SIG-M5 (cell line): ENCODE results near the gene TERF2IP.

Experiments used
- DNase-seq: peaks from one replicate; lab custom pipeline; 2025; lab: John Stamatoyannopoulos, UW

Gene TERF2IP

DNA sequence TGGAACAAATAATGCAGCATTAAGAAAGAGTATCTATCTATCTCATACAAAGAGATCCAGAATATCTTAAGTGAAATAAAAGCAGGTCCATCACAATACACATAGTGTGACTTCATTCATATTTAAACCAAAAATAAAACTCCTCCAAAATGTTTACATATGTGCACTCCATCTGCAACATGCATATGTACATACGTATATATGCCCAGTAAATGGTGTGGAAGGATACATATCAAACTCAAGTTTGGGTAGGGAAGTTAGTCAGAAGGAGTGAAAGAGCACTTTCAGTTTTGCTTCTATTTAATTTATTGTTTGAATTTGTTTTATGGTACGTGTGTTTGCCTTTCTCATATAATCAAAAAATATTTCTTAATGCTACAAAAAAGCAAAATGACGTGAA lies 12.5 kb upstream of the TERF2IP start:
- DNase-seq = no peak

DNA sequence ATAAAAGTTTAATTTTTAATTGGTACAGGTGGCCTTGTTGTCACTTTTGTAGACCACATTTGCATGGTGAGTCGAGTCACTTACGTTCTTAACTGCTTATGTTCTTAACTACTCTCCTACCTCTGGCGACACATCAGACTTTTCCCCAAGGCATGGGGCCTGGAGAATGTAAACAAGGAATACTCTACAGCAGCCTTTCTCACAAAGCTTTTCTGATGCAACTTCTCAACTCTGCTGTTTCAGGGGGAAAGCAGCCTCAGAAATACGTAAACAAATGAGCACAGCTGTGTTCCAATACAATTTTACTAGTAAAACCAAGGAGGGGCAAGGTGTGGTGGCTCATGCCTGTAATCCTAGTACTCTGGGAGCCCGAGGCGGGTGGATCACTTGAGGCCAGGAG lies 7.0 kb upstream of the TERF2IP start:
- no peak for DNase-seq

DNA sequence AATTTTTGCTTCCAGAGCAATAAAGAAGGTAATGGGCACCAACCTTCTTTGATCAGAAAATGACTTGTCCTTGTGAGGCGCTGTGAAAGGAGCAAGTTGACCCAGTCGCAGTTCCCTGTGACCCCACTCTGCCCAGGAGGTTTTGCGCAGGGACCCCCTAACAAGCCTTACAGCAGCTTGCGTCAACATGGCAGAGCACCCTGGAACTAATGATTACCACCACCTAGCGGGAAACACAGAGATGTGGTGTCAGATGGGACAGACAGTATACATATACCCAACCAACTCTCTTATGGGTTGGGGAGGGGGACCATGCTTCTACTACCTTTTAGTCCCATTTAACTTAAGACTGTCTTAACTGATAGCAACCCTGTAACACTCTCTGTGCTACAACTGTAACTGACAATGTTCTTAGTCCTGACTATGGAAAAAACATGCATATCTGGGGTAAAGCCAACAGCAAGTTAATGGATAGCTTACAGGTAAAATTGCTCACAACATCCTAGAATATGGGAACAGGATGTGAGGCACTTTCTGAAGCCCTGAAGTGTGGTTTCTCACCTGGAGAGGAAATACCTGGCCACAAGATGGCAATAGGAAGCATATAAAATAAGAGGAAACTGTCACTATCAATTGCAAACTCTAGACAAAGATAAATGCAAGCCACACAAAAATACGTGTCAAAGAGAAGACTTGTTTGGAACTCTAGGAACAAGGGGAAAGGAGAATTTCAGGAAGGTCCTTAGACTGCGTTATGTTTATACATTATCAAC lies 3.1 kb upstream of the TERF2IP start:
- no peak for DNase-seq

DNA sequence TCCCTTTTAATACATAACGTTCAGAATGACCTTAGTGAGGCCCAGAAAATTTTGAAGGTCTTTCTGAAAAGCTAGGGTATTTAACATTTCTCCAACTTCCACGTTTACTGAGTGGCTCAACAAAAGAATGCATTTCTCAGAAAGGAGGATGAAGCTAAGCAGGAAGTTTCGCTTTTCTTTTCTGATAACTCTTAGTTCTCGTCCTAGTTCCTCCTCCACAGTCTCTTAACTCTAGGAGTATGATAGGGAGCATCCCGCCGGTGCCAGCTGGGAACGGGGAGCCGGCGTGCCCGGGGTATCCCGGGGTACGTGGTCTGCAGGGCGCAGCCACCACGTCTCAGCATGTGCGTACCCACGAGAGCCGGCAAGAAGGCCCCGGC lies 471 bp upstream of the TERF2IP start:
- no peak for DNase-seq

DNA sequence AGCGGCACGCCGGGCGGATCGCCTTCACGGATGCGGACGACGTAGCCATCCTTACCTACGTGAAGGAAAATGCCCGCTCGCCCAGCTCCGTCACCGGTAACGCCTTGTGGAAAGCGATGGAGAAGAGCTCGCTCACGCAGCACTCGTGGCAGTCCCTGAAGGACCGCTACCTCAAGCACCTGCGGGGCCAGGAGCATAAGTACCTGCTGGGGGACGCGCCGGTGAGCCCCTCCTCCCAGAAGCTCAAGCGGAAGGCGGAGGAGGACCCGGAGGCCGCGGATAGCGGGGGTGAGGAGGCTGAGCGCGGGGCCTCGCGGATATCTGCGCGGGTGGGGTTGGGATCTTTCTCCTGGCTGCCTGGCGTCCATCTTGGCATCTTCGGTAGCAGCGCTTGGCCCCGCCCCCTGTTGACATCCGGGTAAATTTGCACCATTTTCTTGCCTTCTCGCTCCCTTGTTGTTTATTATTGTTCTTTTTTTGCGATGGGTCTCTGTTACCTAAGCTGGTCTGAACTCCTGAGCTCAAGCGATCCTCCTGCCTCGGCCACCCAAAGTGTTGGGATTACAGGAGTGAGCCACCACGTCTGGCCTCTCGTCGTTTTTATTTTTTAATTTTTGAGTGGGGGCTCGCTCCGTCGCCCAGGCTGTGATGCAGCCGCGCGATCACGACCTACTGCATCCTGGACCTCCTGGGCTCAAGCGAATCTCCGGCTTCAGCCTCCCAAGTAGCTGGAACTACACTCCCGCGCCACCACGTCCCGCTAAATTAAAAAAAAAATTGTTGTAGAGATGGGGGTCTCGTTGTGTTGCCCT lies 898 bp downstream of the TERF2IP start:
- DNase-seq = no peak

DNA sequence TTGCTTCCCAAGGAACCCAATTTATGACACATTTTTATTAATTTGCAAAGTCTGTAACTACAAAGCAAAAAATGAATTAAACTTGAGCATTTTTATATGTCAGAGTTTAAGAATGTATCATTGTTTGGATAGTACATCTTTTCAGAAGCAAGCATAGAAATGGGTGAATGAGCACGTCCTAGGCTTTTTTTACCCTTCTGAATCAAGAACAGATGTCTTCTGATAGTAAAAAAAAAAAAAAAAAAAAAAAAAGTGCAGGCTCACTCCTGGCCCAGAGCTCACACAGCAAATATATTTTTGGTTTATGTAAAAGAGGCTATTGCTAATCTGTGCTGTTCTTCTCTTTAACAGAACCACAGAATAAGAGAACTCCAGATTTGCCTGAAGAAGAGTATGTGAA lies 6.3 kb downstream of the TERF2IP start:
- DNase-seq = no peak

DNA sequence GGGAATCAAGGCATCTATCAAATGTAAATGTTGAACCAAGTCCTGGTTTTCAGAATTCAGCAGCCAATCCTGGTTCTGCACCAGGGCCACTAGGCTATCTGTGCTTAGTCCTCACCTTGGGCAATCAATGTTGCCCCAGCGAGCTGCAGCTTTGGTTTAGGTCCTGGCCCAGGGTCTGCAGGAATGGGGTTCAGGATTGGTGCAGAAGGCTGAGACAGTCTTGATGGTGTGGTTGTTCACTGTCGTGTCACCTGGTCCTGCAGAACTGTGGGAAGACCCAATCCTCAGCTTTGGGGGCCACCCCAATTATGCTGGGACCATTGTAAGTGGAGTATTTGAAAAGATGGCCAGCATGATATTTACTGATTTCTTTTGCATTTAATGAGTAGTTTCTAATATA lies 10.6 kb downstream of the TERF2IP start:
- DNase-seq = no peak

DNA sequence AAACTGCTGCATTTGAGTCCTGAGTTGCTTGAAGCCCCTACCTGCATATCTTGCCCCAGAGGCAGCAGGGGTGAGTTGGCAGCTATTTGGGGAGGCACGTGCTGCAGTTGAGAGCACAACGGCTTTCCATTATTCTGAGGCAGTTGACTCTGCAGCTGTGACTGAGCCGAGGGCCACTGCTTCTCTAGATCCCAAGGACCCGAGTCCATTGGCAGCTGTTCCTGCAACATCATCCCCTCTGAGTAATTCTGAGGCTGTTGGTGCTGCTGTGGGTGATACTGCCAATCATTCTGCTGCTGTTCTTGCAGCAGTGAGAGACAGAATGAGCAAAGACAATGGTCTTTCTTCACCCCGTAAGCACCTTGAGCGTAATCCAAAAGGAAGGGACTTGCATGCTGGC lies 12.7 kb downstream of the TERF2IP start:
- DNase-seq = no peak

GRCh38 chr16:75660726-75661302 lies 13.2 kb downstream of the TERF2IP start:
- DNase-seq = no peak

DNA sequence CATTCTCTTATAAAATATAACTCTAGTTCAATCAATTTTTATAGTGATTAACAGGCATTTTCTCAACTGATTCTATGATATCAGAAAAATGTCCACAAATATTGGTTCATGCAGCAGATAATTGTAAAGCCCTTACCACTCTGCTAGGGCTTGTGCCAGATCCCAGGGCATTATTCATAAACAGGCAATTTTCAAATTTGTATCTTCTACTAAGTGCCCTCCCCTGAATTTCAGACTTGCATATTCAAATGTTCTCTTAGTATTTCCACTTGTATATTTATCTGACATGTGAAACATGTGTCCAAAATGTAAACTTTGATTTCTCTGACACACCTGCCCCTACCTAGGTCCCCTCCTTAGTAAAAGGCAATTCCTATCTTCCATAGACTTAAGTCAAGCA lies 19.9 kb downstream of the TERF2IP start:
- no peak for DNase-seq

GRCh38 chr16:75676909-75677308 lies 29.3 kb downstream of the TERF2IP start, which contains the start of gene CPHXL2:
Gene CPHXL2 (minus strand): TSS chr16:75677009. CDS start chr16:75676999, 10 bp downstream.
- no peak for DNase-seq

DNA sequence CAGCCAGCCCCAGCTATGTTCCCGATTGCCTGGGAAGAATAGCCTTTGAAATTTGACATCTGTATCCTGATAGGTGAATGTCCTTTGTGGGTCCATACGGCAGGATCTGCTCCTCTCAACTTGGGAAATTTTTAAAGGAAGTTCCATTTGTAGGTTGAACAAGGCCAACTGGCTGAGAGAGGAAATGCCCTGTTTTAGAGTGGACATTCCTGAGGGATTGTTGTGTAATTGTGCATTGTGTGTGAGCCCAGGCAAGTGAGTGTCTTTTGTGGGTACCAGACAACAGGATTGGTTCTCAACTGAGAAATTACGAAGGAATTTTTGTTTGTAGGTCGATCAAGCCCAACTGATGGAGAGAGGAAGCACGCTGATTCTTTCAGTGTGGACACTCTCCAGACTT lies 31.8 kb downstream of the TERF2IP start:
- no peak for DNase-seq

- no peak for DNase-seq
Observed at GRCh38 chr16:75682308-75682707, 34.7 kb downstream of the TERF2IP start.

DNA sequence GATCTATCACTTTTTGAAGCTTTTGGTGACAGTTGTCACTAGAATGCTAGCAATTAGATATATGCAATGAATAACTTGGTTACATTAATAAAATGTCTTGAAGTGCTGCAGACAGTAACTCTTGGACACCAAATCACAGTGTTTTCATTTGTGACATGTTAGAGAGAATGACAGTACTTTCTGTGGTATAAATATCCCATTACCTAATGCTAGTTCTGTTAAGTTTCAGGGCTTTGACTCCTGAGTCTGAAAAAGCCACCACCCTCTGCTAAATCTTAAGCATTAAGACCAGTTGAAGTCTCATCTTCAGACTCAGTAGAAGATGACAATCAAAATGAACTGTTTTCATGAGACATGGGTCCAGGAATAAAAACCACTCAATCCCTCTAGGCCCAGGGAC lies 39.8 kb downstream of the TERF2IP start:
- DNase-seq = no peak

DNA sequence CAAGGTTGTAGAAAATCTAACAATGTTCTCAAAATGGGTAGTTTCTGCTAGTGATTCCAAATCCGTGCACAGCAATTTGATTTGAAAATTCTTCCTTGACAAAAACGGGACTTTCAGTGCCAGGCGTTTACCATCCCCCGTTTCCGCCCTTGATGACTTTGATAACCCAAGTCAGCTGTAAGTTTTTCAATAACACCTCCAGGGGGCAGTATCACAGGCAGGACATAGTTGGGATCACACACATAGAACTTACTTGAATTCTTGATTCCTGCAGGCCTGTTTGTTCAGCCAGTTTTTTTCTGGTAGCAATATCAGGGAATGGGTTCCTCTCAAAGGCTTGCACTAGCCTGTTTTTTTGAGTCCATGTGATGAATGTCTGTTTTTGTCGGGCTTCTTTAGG lies 48.1 kb downstream of the TERF2IP start:
- no peak for DNase-seq

DNA sequence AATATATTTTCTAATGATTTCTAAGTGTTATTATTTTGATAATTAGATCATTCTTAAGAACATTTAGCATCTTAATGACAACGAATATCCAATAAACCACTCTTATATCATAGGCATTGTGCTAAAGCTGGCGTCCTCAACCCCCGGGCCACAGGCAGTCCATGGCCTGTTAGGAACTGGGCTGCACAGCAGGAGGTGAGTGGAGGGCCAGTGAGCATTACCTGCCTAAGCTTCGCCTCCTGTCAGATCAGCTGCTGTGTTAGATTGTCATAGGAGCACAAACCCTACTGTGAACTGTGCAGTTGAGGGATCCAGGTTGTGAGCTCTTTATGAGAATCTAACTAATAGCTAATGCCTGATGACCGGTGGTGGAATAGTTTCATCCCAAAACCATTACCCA lies 50.0 kb downstream of the TERF2IP start:
- no peak for DNase-seq

GRCh38 chr16:75701361-75701760 lies 53.8 kb downstream of the TERF2IP start, which contains the start of gene DUXB:
Gene DUXB (minus strand): TSS chr16:75701461. CDS start chr16:75701418, 43 bp downstream.
- no peak for DNase-seq

- DNase-seq = no peak
Observed at GRCh38 chr16:75702242-75702641, 54.7 kb downstream of the TERF2IP start.

DNA sequence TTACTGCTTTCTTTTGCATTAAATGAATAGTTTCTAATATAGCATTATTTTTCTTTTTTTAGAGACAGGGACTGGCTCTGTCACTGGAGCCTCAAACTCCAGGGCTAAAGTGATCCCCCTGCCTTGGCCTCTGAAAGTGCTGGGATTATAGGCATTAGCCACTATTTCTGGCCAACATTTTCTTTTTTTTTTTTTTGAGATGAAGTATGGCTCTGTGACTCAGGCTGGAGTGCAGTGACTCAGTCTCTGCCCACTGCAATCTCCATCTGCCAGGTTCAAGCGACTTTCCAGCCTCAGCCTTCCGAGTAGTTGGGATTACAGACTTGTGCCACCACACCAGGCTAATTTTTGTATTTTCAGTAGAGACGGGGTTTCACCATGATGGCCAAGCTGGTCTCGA lies 55.7 kb downstream of the TERF2IP start:
- DNase-seq = no peak
